GM12878 (cell line): ENCODE measurements around the gene NRM. TPM values are rescaled to one million over a fixed set of nuclear protein-coding genes. Genes with fewer than 3 reads are reported as not detected.

Experiments
- ATF2 ChIP-seq: IDR thresholded peaks from 2 replicates; pipeline ENCODE4 v1.6.1; 2012; ENCODE audit warnings: low read length, inconsistent platforms
- CBFB ChIP-seq: IDR thresholded peaks from 2 replicates; pipeline ENCODE4 v1.6.1; 2016; ENCODE audit warnings: antibody characterized with exemption, low read depth
- E2F4 ChIP-seq: IDR thresholded peaks from 2 replicates; pipeline ENCODE4 v1.6.1; 2012; ENCODE audit warnings: low read depth, low read length, improper control_type of control experiment
- ETV6 ChIP-seq, 2 experiments: fragments of 450-650 bp in 1 of 2; IDR thresholded peaks in 1 of 2; conservative IDR thresholded peaks in 1 of 2; 2 replicates each; pipeline ENCODE4 v1.6.1; 2014; ENCODE audit warnings: antibody characterized with exemption in 1 of 2, borderline replicate concordance in 1 of 2, low read depth in 1 of 2, mild to moderate bottlenecking in 1 of 2, moderate library complexity in 1 of 2
- FOXM1 ChIP-seq: IDR thresholded peaks from 2 replicates; pipeline ENCODE4 v1.6.1; 2012; ENCODE audit warnings: low read depth, mild to moderate bottlenecking, inconsistent platforms, low read length, moderate library complexity
- MYB ChIP-seq: fragments of 150-350 bp; IDR thresholded peaks from 2 replicates; pipeline ENCODE4 v1.6.1; 2014; ENCODE audit warnings: mild to moderate bottlenecking, low read depth, low read length, borderline replicate concordance
- ZSCAN29 ChIP-seq: fragments of 450-650 bp; IDR thresholded peaks from 2 replicates; pipeline ENCODE4 v1.6.1; 2017; ENCODE audit warnings: mild to moderate bottlenecking, moderate library complexity
- polyA plus RNA-seq, 11 experiments: library from polyadenylated mRNA; depleted of rRNA in 4 of 11; unstranded in 6 of 11; stranded (reverse) in 5 of 11; fragments of >200 nt; fragmentation: Nextera tagmentation in 4 of 11; fragmentation: Illumina TruSeq in 1 of 11; extraction: Ambion mirVana in 4 of 11; extraction: Trizol in 1 of 11; gene quantifications; 1 replicate in 1 of 11; 2 replicates in 10 of 11; pipeline versions ENCODE4 v1.2.1 to v1.2.3, GENCODE V29; 2011 to 2016; ENCODE audit warnings: inconsistent platforms in 2 of 11, missing spikeins in 2 of 11, low read depth in 1 of 11
- total RNA-seq, 4 experiments: library from RNA; depleted of rRNA in 3 of 4; stranded (reverse); fragments of >200 nt in 3 of 4; fragmentation: Illumina TruSeq in 1 of 4; extraction: Trizol in 1 of 4; gene quantifications; 2 replicates each; pipeline versions ENCODE4 v1.2.1 to v1.2.3, GENCODE V29; 2013 to 2021

The NRM gene
- total and polyA plus RNA-seq, 10 of the 15 experiments (the other 5 are each of a cell fraction or from before 2014, with no cell fraction given), result 15.4 to 46.7 (median 29.0) TPM

GRCh38 chr6:30720738-30721197 lies 30.0 kb upstream of the NRM start (continued):
- TF ChIP-seq MYB, result no peak
- TF ChIP-seq FOXM1, result no peak
- TF ChIP-seq ATF2, result no peak
- no peak for TF ChIP-seq E2F4
- TF ChIP-seq CBFB, result no peak
- no peak for TF ChIP-seq ZSCAN29
- no peak for TF ChIP-seq ETV6 (conservative IDR thresholded peaks at IDR 0.05 in 1 of 2, IDR thresholded peaks at IDR 0.05 in 1 of 2; ENCODE audit: borderline replicate concordance in 1 of 2, low read depth in 1 of 2)
